GM06990 (cell line): ENCODE data around the gene ABCA4.

ENCODE experiments used
- DNase-seq: peaks from one replicate; pipeline ENCODE4 v3.0.0-alpha.2; 2011; ENCODE audit not compliant: insufficient read length; ENCODE audit errors: extremely low read depth
- H3K27me3 ChIP-seq: replicated peaks from 2 replicates; pipeline ENCODE4 v1.6.0; 2011; ENCODE audit warnings: low read length; ENCODE audit not compliant: control insufficient read depth, insufficient read depth
- H3K36me3 ChIP-seq: 2 replicates; pipeline ENCODE4 v1.5.1; 2011; ENCODE audit warnings: low read length; ENCODE audit not compliant: control insufficient read depth, insufficient read depth
- H3K4me3 ChIP-seq: replicated peaks from 2 replicates; pipeline ENCODE4 v1.5.1; 2011; ENCODE audit warnings: low read depth, mild to moderate bottlenecking, control low read depth, low read length
- TF ChIP-seq, protein P1 (sequence below): IDR thresholded peaks from 2 replicates; pipeline ENCODE4 v1.5.1; 2011; ENCODE audit warnings: low read length, control low read depth, mild to moderate bottlenecking, inconsistent platforms; ENCODE audit not compliant: insufficient read depth, poor library complexity, severe bottlenecking

Gene ABCA4

GRCh38 chr1:94105957-94106529, 14.9 kb downstream of the ABCA4 start:
- H3K36me3 ChIP-seq = no peaks in the 10 kb centered on the region
- DNase-seq = no peak
- no peaks in the 10 kb centered on the region for H3K27me3 ChIP-seq
- TF ChIP-seq, protein P1, sequence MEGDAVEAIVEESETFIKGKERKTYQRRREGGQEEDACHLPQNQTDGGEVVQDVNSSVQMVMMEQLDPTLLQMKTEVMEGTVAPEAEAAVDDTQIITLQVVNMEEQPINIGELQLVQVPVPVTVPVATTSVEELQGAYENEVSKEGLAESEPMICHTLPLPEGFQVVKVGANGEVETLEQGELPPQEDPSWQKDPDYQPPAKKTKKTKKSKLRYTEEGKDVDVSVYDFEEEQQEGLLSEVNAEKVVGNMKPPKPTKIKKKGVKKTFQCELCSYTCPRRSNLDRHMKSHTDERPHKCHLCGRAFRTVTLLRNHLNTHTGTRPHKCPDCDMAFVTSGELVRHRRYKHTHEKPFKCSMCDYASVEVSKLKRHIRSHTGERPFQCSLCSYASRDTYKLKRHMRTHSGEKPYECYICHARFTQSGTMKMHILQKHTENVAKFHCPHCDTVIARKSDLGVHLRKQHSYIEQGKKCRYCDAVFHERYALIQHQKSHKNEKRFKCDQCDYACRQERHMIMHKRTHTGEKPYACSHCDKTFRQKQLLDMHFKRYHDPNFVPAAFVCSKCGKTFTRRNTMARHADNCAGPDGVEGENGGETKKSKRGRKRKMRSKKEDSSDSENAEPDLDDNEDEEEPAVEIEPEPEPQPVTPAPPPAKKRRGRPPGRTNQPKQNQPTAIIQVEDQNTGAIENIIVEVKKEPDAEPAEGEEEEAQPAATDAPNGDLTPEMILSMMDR = no peak
- H3K4me3 ChIP-seq = no peak overlapping the region

DNA sequence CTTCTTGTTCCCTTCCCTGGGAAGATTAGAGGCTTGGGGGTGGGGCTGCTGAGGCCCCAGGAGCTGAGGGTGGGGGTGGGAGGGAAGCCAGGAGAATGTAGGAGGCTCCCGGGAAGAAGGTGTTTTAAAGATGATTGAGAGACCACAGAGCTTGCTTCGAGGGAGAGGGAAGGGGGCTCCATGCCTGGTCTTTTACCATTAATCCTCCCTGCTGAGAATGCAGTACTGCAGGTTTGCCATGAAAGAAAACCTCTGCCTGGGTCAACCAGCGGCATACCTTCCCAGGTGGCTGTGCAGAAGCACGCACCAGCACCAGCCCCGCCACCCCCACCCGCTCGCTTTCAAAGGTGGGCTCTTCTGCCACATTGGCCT, 15.4 kb downstream of the ABCA4 start:
- Histone ChIP-seq H3K36me3 (no peaks in the 10 kb centered on the region), H3K27me3 (no peaks in the 10 kb centered on the region), H3K4me3 (no peak overlapping the region)
- no peak for DNase-seq
- TF ChIP-seq, protein P1 = no peak

DNA sequence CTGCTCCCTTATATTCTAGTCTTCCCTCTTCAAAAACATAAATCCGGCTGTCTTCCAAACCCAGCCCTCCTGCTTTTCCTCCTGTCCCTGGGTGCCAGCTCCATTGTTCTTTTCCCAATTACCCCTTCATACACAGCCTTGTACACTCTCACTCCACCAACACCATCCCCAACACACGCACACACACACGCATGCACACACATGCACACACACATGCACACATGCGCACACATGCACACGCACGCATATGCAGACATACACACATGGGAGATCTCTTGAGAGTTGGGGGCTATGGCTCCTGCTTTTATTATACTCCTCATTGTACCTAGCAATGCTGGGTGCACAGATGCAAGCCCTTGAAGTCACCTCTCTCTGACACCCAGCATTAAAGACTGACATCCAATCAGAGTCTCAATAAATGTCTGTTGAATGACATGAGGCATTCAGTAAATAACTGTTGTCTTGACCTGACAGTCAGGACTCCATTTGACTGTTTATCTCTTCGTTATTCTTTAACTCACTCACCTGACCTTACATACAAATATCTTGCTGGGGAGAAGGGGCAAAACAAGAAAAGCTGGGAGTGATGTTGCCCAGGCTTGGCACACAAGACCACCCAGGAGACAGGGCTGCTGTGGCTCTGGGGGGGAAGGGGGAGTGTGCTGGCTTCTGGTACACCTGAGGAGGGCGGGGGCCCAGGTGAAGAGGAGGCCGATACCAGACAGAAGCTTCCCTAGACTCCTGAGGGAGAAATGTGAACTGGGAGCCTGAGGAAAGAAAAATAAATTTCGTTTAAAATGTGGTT, 16.0 kb downstream of the ABCA4 start:
- Histone ChIP-seq H3K36me3 (no peaks in the 10 kb centered on the region), H3K4me3 (no peak overlapping the region), H3K27me3 (no peaks in the 10 kb centered on the region)
- no peak for DNase-seq
- TF ChIP-seq, protein P1 = no peak

GRCh38 chr1:94104127-94104684, 16.7 kb downstream of the ABCA4 start:
- no peak for DNase-seq
- no peak overlapping the region for H3K4me3 ChIP-seq
- H3K36me3 ChIP-seq = no peaks in the 10 kb centered on the region
- TF ChIP-seq, protein P1 = no peak
- H3K27me3 ChIP-seq = no peaks in the 10 kb centered on the region

DNA sequence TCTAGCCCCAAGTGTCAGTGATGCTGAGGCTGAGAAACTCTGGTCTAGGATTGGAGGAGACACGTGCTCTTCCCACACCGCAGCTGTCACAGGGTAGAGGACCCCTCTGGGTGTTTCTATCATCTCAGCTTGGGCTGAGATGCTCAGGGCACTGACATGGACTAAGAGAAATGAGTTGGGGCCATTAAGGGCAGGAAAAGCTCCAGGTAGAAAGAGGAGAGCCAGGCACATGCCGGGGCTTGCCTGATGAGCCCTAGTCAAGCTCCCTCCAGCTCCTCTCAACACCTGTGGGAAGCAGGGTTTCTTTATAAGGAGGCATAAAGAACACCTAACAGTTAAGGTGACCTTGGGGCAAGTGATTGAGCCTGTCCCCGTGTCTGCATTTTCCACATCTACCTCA, 17.3 kb downstream of the ABCA4 start:
- TF ChIP-seq, protein P1 = no peak
- no peak for DNase-seq
- H3K4me3 ChIP-seq = no peak overlapping the region
- no peaks in the 10 kb centered on the region for H3K36me3 ChIP-seq
- H3K27me3 ChIP-seq = no peaks in the 10 kb centered on the region
